ENCODE measurements around the gene CPLX3. TPM values are rescaled to one million over a fixed set of nuclear protein-coding genes. Genes with fewer than 3 reads are reported as not detected.
A peak's percentile ranks its signal among the peaks of the same experiment; 100 is the strongest.

The CPLX3 gene
- total and polyA plus RNA-seq, 10 of the 15 experiments (the other 5 are each of a cell fraction or from before 2014, with no cell fraction given), result 0.02 to 0.04 TPM; not detected in 8

GRCh38 chr15:74799856-74800558 lies 26.4 kb upstream of the CPLX3 start (continued):
- TF ChIP-seq PML (IDR thresholded peaks at IDR 0.05; ENCODE audit: low read length) (no peak), PAX8 (IDR thresholded peaks at IDR 0.05) (no peak), KAT2A (conservative IDR thresholded peaks at IDR 0.05; ENCODE audit: control insufficient read depth, low read depth, low read length) (no peak), E2F4 (IDR thresholded peaks at IDR 0.05; ENCODE audit: low read depth, low read length) (no peak), MYB (IDR thresholded peaks at IDR 0.05; ENCODE audit: borderline replicate concordance, low read depth, low read length) (no peak), RFX5 (IDR thresholded peaks at IDR 0.05; ENCODE audit: low read depth, low read length) (peak; percentile 37; the same call in 1 of the 2 replicates), MXI1 (IDR thresholded peaks at IDR 0.05; ENCODE audit: low read depth, low read length) (peak; percentile 45; the same call in 1 of the 2 replicates), SMC3 (IDR thresholded peaks at IDR 0.05; ENCODE audit: borderline replicate concordance, low read length) (peak; percentile 98), CTCF (IDR thresholded peaks at IDR 0.05 in 2 of 3, conservative IDR thresholded peaks at IDR 0.05 in 1 of 3; ENCODE audit: control insufficient read depth in 2 of 3, extremely low read depth in 1 of 3, insufficient read depth in 1 of 3, low read depth in 3 of 3, low read length in 3 of 3) (peak; percentile 97 to 99 (median 99); a peak in 5 of 6 replicates), ZNF217 (IDR thresholded peaks at IDR 0.05) (no peak), KDM1A (IDR thresholded peaks at IDR 0.05; ENCODE audit: borderline replicate concordance) (no peak), BHLHE40 (IDR thresholded peaks at IDR 0.05; ENCODE audit: borderline replicate concordance in 1 of 2, low read depth in 2 of 2, low read length in 1 of 2) (peak; percentile 32 to 66; a peak in 2 of 4 replicates), TARDBP (IDR thresholded peaks at IDR 0.05; ENCODE audit: borderline replicate concordance) (no peak)
- TF ChIP-seq, protein P1, sequence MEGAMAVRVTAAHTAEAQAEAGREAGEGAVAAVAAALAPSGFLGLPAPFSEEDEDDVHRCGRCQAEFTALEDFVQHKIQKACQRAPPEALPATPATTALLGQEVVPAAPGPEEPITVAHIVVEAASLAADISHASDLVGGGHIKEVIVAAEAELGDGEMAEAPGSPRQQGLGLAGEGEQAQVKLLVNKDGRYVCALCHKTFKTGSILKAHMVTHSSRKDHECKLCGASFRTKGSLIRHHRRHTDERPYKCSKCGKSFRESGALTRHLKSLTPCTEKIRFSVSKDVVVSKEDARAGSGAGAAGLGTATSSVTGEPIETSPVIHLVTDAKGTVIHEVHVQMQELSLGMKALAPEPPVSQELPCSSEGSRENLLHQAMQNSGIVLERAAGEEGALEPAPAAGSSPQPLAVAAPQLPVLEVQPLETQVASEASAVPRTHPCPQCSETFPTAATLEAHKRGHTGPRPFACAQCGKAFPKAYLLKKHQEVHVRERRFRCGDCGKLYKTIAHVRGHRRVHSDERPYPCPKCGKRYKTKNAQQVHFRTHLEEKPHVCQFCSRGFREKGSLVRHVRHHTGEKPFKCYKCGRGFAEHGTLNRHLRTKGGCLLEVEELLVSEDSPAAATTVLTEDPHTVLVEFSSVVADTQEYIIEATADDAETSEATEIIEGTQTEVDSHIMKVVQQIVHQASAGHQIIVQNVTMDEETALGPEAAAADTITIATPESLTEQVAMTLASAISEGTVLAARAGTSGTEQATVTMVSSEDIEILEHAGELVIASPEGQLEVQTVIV (IDR thresholded peaks at IDR 0.05; ENCODE audit: borderline replicate concordance, partially characterized antibody), result no peak
- TF ChIP-seq, protein P2, sequence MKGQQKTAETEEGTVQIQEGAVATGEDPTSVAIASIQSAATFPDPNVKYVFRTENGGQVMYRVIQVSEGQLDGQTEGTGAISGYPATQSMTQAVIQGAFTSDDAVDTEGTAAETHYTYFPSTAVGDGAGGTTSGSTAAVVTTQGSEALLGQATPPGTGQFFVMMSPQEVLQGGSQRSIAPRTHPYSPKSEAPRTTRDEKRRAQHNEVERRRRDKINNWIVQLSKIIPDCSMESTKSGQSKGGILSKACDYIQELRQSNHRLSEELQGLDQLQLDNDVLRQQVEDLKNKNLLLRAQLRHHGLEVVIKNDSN (IDR thresholded peaks at IDR 0.05; ENCODE audit: borderline replicate concordance, extremely low read length, insufficient read depth, low read depth, low read length), result no peak
- TF ChIP-seq, protein P3, sequence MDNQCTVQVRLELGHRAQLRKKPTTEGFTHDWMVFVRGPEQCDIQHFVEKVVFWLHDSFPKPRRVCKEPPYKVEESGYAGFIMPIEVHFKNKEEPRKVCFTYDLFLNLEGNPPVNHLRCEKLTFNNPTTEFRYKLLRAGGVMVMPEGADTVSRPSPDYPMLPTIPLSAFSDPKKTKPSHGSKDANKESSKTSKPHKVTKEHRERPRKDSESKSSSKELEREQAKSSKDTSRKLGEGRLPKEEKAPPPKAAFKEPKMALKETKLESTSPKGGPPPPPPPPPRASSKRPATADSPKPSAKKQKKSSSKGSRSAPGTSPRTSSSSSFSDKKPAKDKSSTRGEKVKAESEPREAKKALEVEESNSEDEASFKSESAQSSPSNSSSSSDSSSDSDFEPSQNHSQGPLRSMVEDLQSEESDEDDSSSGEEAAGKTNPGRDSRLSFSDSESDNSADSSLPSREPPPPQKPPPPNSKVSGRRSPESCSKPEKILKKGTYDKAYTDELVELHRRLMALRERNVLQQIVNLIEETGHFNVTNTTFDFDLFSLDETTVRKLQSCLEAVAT (IDR thresholded peaks at IDR 0.05), result peak; percentile 50; the same call in 1 of the 2 replicates
- TF ChIP-seq, protein P4, sequence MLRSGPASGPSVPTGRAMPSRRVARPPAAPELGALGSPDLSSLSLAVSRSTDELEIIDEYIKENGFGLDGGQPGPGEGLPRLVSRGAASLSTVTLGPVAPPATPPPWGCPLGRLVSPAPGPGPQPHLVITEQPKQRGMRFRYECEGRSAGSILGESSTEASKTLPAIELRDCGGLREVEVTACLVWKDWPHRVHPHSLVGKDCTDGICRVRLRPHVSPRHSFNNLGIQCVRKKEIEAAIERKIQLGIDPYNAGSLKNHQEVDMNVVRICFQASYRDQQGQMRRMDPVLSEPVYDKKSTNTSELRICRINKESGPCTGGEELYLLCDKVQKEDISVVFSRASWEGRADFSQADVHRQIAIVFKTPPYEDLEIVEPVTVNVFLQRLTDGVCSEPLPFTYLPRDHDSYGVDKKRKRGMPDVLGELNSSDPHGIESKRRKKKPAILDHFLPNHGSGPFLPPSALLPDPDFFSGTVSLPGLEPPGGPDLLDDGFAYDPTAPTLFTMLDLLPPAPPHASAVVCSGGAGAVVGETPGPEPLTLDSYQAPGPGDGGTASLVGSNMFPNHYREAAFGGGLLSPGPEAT (IDR thresholded peaks at IDR 0.05; ENCODE audit: low read depth), result peak; percentile 87

Data from GM12878 (cell line).